Body of pancreas (tissue), 4 donors: Measurements from ENCODE around the gene S100A11.

Experiments
- POLR2A ChIP-seq, 3 donors: fragments of 450-650 bp; IDR thresholded peaks; one replicate each; pipeline ENCODE4 v1.6.1; 2016; ENCODE audit warnings: antibody characterized with exemption in 3 of 3, mild to moderate bottlenecking in 2 of 3
- TF ChIP-seq, protein P1 (sequence below), 7 experiments: fragments of 450-650 bp in 4 of 7; fragments of 200-600 bp in 3 of 7; sonication (generic) in 3 of 7; IDR thresholded peaks; one replicate each; pipeline ENCODE4 v1.5.1; 2016 to 2019; ENCODE audit warnings: antibody characterized with exemption in 7 of 7

DNA sequence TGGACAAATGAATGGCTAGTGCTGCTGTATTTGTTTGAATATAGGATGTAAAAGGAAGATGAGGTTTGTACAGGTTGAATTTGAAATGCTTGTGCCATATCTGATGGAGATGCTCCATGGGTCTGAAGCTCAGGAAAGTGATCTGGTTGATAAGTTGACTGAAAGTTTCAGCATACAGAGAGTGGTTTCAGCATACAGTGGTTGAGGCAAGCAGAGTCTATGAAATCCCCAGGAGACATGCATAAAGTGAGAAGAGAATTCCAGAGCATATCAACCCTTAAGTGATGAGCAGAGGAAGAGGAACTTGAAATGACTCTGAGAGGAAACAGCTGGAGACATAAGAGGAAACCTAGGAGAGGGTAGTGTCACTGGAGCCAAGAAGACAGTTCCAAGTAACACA lies 30.3 kb upstream of the S100A11 start:
- TF ChIP-seq POLR2A (IDR thresholded peaks at IDR 0.05) = no peak
- TF ChIP-seq, protein P1, sequence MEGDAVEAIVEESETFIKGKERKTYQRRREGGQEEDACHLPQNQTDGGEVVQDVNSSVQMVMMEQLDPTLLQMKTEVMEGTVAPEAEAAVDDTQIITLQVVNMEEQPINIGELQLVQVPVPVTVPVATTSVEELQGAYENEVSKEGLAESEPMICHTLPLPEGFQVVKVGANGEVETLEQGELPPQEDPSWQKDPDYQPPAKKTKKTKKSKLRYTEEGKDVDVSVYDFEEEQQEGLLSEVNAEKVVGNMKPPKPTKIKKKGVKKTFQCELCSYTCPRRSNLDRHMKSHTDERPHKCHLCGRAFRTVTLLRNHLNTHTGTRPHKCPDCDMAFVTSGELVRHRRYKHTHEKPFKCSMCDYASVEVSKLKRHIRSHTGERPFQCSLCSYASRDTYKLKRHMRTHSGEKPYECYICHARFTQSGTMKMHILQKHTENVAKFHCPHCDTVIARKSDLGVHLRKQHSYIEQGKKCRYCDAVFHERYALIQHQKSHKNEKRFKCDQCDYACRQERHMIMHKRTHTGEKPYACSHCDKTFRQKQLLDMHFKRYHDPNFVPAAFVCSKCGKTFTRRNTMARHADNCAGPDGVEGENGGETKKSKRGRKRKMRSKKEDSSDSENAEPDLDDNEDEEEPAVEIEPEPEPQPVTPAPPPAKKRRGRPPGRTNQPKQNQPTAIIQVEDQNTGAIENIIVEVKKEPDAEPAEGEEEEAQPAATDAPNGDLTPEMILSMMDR (IDR thresholded peaks at IDR 0.05) = no peak
